22Rv1 (cell line): ENCODE data around the gene CRELD1.

Experiments used
- ZFX ChIP-seq: fragments of 450-650 bp; IDR thresholded peaks from 2 replicates; pipeline ENCODE4 v1.6.1; 2017; ENCODE audit warnings: antibody characterized with exemption, borderline replicate concordance
- TF ChIP-seq, protein P1 (sequence below): fragments of 450-650 bp; IDR thresholded peaks from 2 replicates; pipeline ENCODE4 v1.5.1; 2017; ENCODE audit warnings: mild to moderate bottlenecking

DNA sequence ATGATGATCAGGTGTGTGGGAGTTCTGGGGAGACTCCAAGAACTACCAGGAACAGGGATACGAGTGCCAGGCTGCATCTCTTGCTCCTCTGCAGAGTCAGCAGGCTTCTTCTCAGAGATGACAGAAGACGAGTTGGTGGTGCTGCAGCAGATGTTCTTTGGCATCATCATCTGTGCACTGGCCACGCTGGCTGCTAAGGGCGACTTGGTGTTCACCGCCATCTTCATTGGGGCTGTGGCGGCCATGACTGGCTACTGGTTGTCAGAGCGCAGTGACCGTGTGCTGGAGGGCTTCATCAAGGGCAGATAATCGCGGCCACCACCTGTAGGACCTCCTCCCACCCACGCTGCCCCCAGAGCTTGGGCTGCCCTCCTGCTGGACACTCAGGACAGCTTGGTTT lies 10.6 kb downstream of the CRELD1 start:
- TF ChIP-seq, protein P1, sequence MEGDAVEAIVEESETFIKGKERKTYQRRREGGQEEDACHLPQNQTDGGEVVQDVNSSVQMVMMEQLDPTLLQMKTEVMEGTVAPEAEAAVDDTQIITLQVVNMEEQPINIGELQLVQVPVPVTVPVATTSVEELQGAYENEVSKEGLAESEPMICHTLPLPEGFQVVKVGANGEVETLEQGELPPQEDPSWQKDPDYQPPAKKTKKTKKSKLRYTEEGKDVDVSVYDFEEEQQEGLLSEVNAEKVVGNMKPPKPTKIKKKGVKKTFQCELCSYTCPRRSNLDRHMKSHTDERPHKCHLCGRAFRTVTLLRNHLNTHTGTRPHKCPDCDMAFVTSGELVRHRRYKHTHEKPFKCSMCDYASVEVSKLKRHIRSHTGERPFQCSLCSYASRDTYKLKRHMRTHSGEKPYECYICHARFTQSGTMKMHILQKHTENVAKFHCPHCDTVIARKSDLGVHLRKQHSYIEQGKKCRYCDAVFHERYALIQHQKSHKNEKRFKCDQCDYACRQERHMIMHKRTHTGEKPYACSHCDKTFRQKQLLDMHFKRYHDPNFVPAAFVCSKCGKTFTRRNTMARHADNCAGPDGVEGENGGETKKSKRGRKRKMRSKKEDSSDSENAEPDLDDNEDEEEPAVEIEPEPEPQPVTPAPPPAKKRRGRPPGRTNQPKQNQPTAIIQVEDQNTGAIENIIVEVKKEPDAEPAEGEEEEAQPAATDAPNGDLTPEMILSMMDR = no peak
- no peak for TF ChIP-seq ZFX
